Hepatocyte (in vitro differentiated cells): Measurements from ENCODE around the gene STRA6. TPM values are rescaled to one million over a fixed set of nuclear protein-coding genes. Genes with fewer than 3 reads are reported as not detected.
"Not testable (repeated sequence)": the region's sequence is repeated elsewhere in the genome, so short reads cannot be mapped to it uniquely, and the experiment has no call there.

Source experiments
- DNase-seq: peaks from one replicate; pipeline ENCODE4 v3.0.0-alpha.2; 2016; ENCODE audit warnings: low spot score
- H2AFZ ChIP-seq: fragments of 200-600 bp; sonication (generic); 2 replicates; pipeline ENCODE4 v1.6.0; 2016; ENCODE audit warnings: antibody characterized with exemption, mild to moderate bottlenecking
- H3K27ac ChIP-seq: fragments of 200-600 bp; sonication (generic); 2 replicates; pipeline ENCODE4 v1.5.1; 2016; ENCODE audit warnings: mild to moderate bottlenecking
- H3K27me3 ChIP-seq: fragments of 200-600 bp; sonication (generic); 2 replicates; pipeline ENCODE4 v1.6.1; 2016
- H3K36me3 ChIP-seq: fragments of 200-600 bp; sonication (generic); replicated peaks from 2 replicates; pipeline ENCODE4 v1.5.1; 2016; ENCODE audit warnings: low read depth; ENCODE audit not compliant: insufficient read depth
- H3K4me1 ChIP-seq: fragments of 200-600 bp; sonication (generic); 2 replicates; pipeline ENCODE4 v1.5.1; 2016; ENCODE audit warnings: mild to moderate bottlenecking, moderate library complexity; ENCODE audit not compliant: insufficient read depth
- H3K4me2 ChIP-seq: fragments of 200-600 bp; sonication (generic); 2 replicates; pipeline ENCODE4 v1.6.0; 2016
- H3K4me3 ChIP-seq: fragments of 200-600 bp; sonication (generic); 2 replicates; pipeline ENCODE4 v1.5.1; 2016; ENCODE audit warnings: mild to moderate bottlenecking
- H3K79me2 ChIP-seq: fragments of 200-600 bp; sonication (generic); 2 replicates; pipeline ENCODE4 v1.6.0; 2017; ENCODE audit warnings: mild to moderate bottlenecking
- H3K9me2 ChIP-seq: fragments of 200-600 bp; sonication (generic); replicated peaks from 2 replicates; pipeline ENCODE4 v1.6.0; 2017; ENCODE audit warnings: mild to moderate bottlenecking; ENCODE audit not compliant: insufficient read depth
- H3K9me3 ChIP-seq: fragments of 200-600 bp; sonication (generic); 2 replicates; pipeline ENCODE4 v1.5.1; 2016; ENCODE audit warnings: low read depth, mild to moderate bottlenecking
- H4K20me1 ChIP-seq: fragments of 200-600 bp; sonication (generic); 2 replicates; pipeline ENCODE4 v1.6.0; 2016; ENCODE audit warnings: mild to moderate bottlenecking; ENCODE audit not compliant: insufficient read depth, poor library complexity, severe bottlenecking
- CTCF ChIP-seq: fragments of 200-600 bp; sonication (generic); IDR thresholded peaks from 2 replicates; pipeline ENCODE4 v1.5.1; 2016; ENCODE audit warnings: antibody characterized with exemption, mild to moderate bottlenecking; ENCODE audit not compliant: poor library complexity
- EZH2 ChIP-seq: fragments of 200-600 bp; sonication (generic); IDR thresholded peaks from 2 replicates; pipeline ENCODE4 v1.6.1; 2016; ENCODE audit warnings: antibody characterized with exemption, mild to moderate bottlenecking, borderline replicate concordance
- EZH2phosphoT487 ChIP-seq: fragments of 200-600 bp; sonication (generic); IDR thresholded peaks from one replicate; pipeline ENCODE4 v1.6.1; 2018; ENCODE audit warnings: antibody characterized with exemption, mild to moderate bottlenecking, low read depth, moderate library complexity; ENCODE audit not compliant: unreplicated experiment, severe bottlenecking
- WGBS: methylation state at CpG from one replicate; pipeline ENCODE4 v1.1.6; 2016; ENCODE audit warnings: low lambda C conversion rate; ENCODE audit errors: missing lambda C conversion rate; 5-methylcytosine and 5-hydroxymethylcytosine counted together
- polyA plus RNA-seq: library from polyadenylated mRNA; unstranded; fragments of >200 nt; fragmentation: Nextera tagmentation; extraction: Ambion mirVana; gene quantifications from 2 replicates; pipeline ENCODE4 v1.2.1, GENCODE V29; 2016
- total RNA-seq: library from RNA; depleted of rRNA; stranded (reverse); fragments of >200 nt; gene quantifications from 2 replicates; pipeline ENCODE4 v1.2.3, GENCODE V29; 2014

STRA6 gene
- total and polyA plus RNA-seq, 2 experiments from 2014 or later, result 31.5 to 37.1 TPM

- DNase-seq, result no peak
- no peaks in the 10 kb centered on the region for H3K27me3 ChIP-seq
- H3K36me3 ChIP-seq, result no peaks in the 10 kb centered on the region
- no peaks in the 10 kb centered on the region for H4K20me1 ChIP-seq
- WGBS, result 85% methylated on average over 4 of the region's 4 CpGs
- no peaks in the 10 kb centered on the region for H3K9me2 ChIP-seq
- H3K4me2 ChIP-seq, result no peak overlapping the region
- H2AFZ ChIP-seq, result no peak overlapping the region
- H3K9me3 ChIP-seq, result no peaks in the 10 kb centered on the region
- H3K27ac ChIP-seq, result no peak overlapping the region
- TF ChIP-seq EZH2phosphoT487 (no peak), EZH2 (no peak), CTCF (no peak)
- no peak overlapping the region for H3K4me3 ChIP-seq
- no peaks in the 10 kb centered on the region for H3K79me2 ChIP-seq
- peaks cover 6% of the 10 kb centered on the region for H3K4me1 ChIP-seq
Observed at GRCh38 chr15:74167891-74168331, 34.7 kb downstream of the STRA6 start.

GRCh38 chr15:74165461-74165860, 37.1 kb downstream of the STRA6 start:
- Histone ChIP-seq H2AFZ (no peak overlapping the region), H3K27me3 (no peaks in the 10 kb centered on the region), H3K4me3 (no peak overlapping the region), H4K20me1 (no peaks in the 10 kb centered on the region), H3K4me1 (no peaks in the 10 kb centered on the region), H3K79me2 (no peaks in the 10 kb centered on the region), H3K36me3 (no peaks in the 10 kb centered on the region), H3K27ac (no peak overlapping the region), H3K9me2 (no peaks in the 10 kb centered on the region), H3K4me2 (no peak overlapping the region), H3K9me3 (no peaks in the 10 kb centered on the region)
- no peak for DNase-seq
- WGBS, result 91% methylated on average over 1 of the region's 1 CpG
- no peak for TF ChIP-seq EZH2phosphoT487
- no peak for TF ChIP-seq EZH2

GRCh38 chr15:74162195-74162536, 40.4 kb downstream of the STRA6 start:
- not testable (repeated sequence) for H3K9me3 ChIP-seq, H3K9me2 ChIP-seq, H3K4me3 ChIP-seq, H2AFZ ChIP-seq, H3K79me2 ChIP-seq, H3K36me3 ChIP-seq, H4K20me1 ChIP-seq, H3K4me1 ChIP-seq, H3K4me2 ChIP-seq, DNase-seq, H3K27ac ChIP-seq, H3K27me3 ChIP-seq
- WGBS, result 92% methylated on average over 3 of the region's 3 CpGs

GRCh38 chr15:74160390-74160789, 42.2 kb downstream of the STRA6 start:
- not testable (repeated sequence) for H3K9me2 ChIP-seq, DNase-seq, H3K4me3 ChIP-seq, H4K20me1 ChIP-seq, H3K27ac ChIP-seq, H3K36me3 ChIP-seq, H3K4me2 ChIP-seq, H3K9me3 ChIP-seq, H3K79me2 ChIP-seq, H2AFZ ChIP-seq, H3K27me3 ChIP-seq
- peaks cover 19% of the 10 kb centered on the region for H3K4me1 ChIP-seq
- 95% methylated on average over 3 of the region's 3 CpGs for WGBS

- Histone ChIP-seq H3K27ac (no peak overlapping the region), H3K9me3 (no peaks in the 10 kb centered on the region), H3K79me2 (no peaks in the 10 kb centered on the region), H3K9me2 (no peaks in the 10 kb centered on the region), H3K27me3 (no peaks in the 10 kb centered on the region), H3K4me1 (peaks cover 19% of the 10 kb centered on the region), H4K20me1 (no peaks in the 10 kb centered on the region), H3K36me3 (no peaks in the 10 kb centered on the region), H3K4me2 (no peak overlapping the region), H2AFZ (no peak overlapping the region), H3K4me3 (no peak overlapping the region)
- DNase-seq, result no peak
- no peak for TF ChIP-seq EZH2
- TF ChIP-seq EZH2phosphoT487, result no peak
- no peak for TF ChIP-seq CTCF
- WGBS, result 76% methylated on average over 1 of the region's 1 CpG
Observed at GRCh38 chr15:74159773-74160172, 42.8 kb downstream of the STRA6 start.
